Ectodermal cell (in vitro differentiated cells): ENCODE data around the gene SLC25A39.

ENCODE experiments used
- H3K27ac ChIP-seq: 2 replicates; pipeline ENCODE4 v1.7.0; 2013; ENCODE audit warnings: mild to moderate bottlenecking, low read depth, low read length; ENCODE audit not compliant: insufficient read depth, poor library complexity, severe bottlenecking
- H3K27me3 ChIP-seq: 2 replicates; pipeline ENCODE4 v1.7.0; 2013; ENCODE audit warnings: mild to moderate bottlenecking, low read length; ENCODE audit not compliant: insufficient read depth, control insufficient read depth, poor library complexity, severe bottlenecking
- H3K36me3 ChIP-seq: one replicate; pipeline ENCODE4 v1.7.0; 2013; ENCODE audit warnings: low read length; ENCODE audit not compliant: control insufficient read depth, insufficient read depth
- H3K4me1 ChIP-seq: one replicate; pipeline ENCODE4 v1.7.0; 2013; ENCODE audit warnings: low read length; ENCODE audit not compliant: control insufficient read depth, insufficient read depth
- H3K4me3 ChIP-seq: 2 replicates; pipeline ENCODE4 v1.7.0; 2013; ENCODE audit warnings: low read depth, low read length, control low read depth; ENCODE audit not compliant: insufficient read depth
- H3K9me3 ChIP-seq: 2 replicates; pipeline ENCODE4 v1.7.0; 2013; ENCODE audit warnings: mild to moderate bottlenecking, low read length, moderate library complexity; ENCODE audit not compliant: control insufficient read depth
- WGBS, 2 experiments: methylation state at CpG; one replicate each; pipeline ENCODE4 v1.1.7; 2013; ENCODE audit warnings: missing lambda C conversion rate in 2 of 2; 5-methylcytosine and 5-hydroxymethylcytosine counted together

Gene SLC25A39

GRCh38 chr17:44323359-44324091 lies 1.1 kb downstream of the SLC25A39 start:
- Histone ChIP-seq H3K27me3 (peaks cover 18% of the 10 kb centered on the region), H3K4me1 (peaks cover 2% of the 10 kb centered on the region), H3K36me3 (peaks cover 22% of the 10 kb centered on the region), H3K4me3 (peak overlapping the region; percentile 85), H3K9me3 (no peaks in the 10 kb centered on the region), H3K27ac (no peak overlapping the region)
- WGBS, 2 experiments: 69 to 75% methylated on average over 25 of the region's 27 CpGs

- Histone ChIP-seq H3K27ac (no peak overlapping the region), H3K27me3 (peaks cover 22% of the 10 kb centered on the region), H3K4me1 (peaks cover 2% of the 10 kb centered on the region), H3K9me3 (no peaks in the 10 kb centered on the region), H3K4me3 (no peak overlapping the region), H3K36me3 (peaks cover 22% of the 10 kb centered on the region)
- WGBS, 2 experiments: 95 to 96% methylated on average over 11 of the region's 11 CpGs
Observed at GRCh38 chr17:44322236-44322895, 2.3 kb downstream of the SLC25A39 start.

- Histone ChIP-seq H3K9me3 (no peaks in the 10 kb centered on the region), H3K36me3 (peaks cover 22% of the 10 kb centered on the region), H3K4me1 (peaks cover 4% of the 10 kb centered on the region), H3K27ac (no peak overlapping the region), H3K4me3 (no peak overlapping the region), H3K27me3 (peaks cover 30% of the 10 kb centered on the region)
- WGBS, 2 experiments: 90 to 94% methylated on average over 20 to 21 of the region's 21 CpGs
Observed at GRCh38 chr17:44321246-44322120, 3.1 kb downstream of the SLC25A39 start.

GRCh38 chr17:44320066-44320465 lies 4.6 kb downstream of the SLC25A39 start:
- H3K27ac ChIP-seq: no peak overlapping the region
- WGBS, 2 experiments: 87 to 90% methylated on average over 18 of the region's 18 CpGs
- peaks cover 15% of the 10 kb centered on the region for H3K4me1 ChIP-seq
- H3K27me3 ChIP-seq: peaks cover 30% of the 10 kb centered on the region
- no peak overlapping the region for H3K4me3 ChIP-seq
- H3K9me3 ChIP-seq: no peaks in the 10 kb centered on the region
- peaks cover 22% of the 10 kb centered on the region for H3K36me3 ChIP-seq

GRCh38 chr17:44318077-44318892 lies 6.3 kb downstream of the SLC25A39 start:
- H3K4me1 ChIP-seq: peaks cover 17% of the 10 kb centered on the region
- no peaks in the 10 kb centered on the region for H3K9me3 ChIP-seq
- 90% methylated on average over 15 of the region's 15 CpGs for WGBS, 2 experiments
- no peak overlapping the region for H3K27ac ChIP-seq
- H3K27me3 ChIP-seq: peaks cover 45% of the 10 kb centered on the region
- H3K4me3 ChIP-seq: no peak overlapping the region
- peaks cover 22% of the 10 kb centered on the region for H3K36me3 ChIP-seq

GRCh38 chr17:44317545-44317944 lies 7.1 kb downstream of the SLC25A39 start:
- no peak overlapping the region for H3K4me3 ChIP-seq
- no peak overlapping the region for H3K27ac ChIP-seq
- H3K36me3 ChIP-seq: peaks cover 22% of the 10 kb centered on the region
- peaks cover 51% of the 10 kb centered on the region for H3K27me3 ChIP-seq
- H3K9me3 ChIP-seq: no peaks in the 10 kb centered on the region
- 94 to 96% methylated on average over 6 of the region's 6 CpGs for WGBS, 2 experiments
- H3K4me1 ChIP-seq: peaks cover 17% of the 10 kb centered on the region

DNA sequence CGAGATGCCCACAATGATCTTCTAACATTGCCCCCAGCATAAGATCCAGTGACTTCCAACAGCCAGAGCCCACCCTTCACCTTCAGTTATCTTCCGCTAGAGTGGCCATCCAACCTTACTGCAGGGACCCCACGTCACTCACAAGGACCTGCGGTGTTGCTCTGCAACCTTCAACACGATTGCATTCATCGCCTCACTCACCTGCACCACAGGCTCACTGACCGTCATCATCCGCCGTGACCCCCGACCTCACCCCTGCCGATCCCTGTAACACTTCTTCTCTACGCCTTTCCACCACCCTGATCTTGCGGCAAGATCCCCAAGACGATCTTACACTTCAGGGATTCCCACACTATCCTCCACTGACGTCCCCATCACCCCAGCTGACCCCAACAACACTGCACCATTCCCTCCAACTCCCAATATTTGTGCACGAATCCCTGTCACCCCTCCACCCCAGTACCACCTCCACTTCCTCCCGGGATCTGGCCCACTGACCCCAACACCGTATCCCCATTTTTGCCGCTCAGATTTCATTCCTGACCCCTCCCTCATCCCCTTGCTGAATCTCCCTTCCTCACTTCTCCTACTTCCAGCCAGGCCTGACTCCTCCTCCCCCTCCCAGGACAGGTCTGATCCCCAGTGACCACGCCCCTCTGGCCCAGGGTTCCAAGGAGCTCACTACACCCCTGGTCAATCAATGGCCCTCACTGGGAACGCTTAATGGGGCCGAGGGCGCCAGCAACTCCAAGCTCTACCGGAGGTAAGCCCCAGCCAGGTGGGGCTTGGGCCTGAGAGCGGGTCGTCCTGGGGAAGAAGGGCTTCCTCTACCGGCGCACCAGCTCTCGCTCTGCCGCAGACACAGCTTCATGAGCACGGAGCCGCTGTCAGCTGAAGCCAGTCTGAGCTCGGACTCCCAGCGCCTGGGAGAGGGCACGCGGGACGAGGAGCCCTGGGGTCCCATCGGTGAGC lies 8.6 kb downstream of the SLC25A39 start:
- Histone ChIP-seq H3K27me3 (peaks cover 58% of the 10 kb centered on the region), H3K9me3 (no peaks in the 10 kb centered on the region), H3K36me3 (peaks cover 18% of the 10 kb centered on the region), H3K4me1 (peaks cover 17% of the 10 kb centered on the region), H3K4me3 (peak overlapping the region; percentile 34), H3K27ac (no peak overlapping the region)
- WGBS, 2 experiments: 7 to 8% methylated on average over 38 of the region's 38 CpGs

- 1% methylated on average over 81 of the region's 81 CpGs for WGBS, 2 experiments
- H3K36me3 ChIP-seq: peaks cover 8% of the 10 kb centered on the region
- no peaks in the 10 kb centered on the region for H3K9me3 ChIP-seq
- peaks cover 17% of the 10 kb centered on the region for H3K4me1 ChIP-seq
- H3K27ac ChIP-seq: no peak overlapping the region
- peak overlapping the region; percentile 34 for H3K4me3 ChIP-seq
- peaks cover 58% of the 10 kb centered on the region for H3K27me3 ChIP-seq
Observed at GRCh38 chr17:44314869-44315661, 9.6 kb downstream of the SLC25A39 start.
